ENCODE measurements around the gene STYX.

The STYX gene

DNA sequence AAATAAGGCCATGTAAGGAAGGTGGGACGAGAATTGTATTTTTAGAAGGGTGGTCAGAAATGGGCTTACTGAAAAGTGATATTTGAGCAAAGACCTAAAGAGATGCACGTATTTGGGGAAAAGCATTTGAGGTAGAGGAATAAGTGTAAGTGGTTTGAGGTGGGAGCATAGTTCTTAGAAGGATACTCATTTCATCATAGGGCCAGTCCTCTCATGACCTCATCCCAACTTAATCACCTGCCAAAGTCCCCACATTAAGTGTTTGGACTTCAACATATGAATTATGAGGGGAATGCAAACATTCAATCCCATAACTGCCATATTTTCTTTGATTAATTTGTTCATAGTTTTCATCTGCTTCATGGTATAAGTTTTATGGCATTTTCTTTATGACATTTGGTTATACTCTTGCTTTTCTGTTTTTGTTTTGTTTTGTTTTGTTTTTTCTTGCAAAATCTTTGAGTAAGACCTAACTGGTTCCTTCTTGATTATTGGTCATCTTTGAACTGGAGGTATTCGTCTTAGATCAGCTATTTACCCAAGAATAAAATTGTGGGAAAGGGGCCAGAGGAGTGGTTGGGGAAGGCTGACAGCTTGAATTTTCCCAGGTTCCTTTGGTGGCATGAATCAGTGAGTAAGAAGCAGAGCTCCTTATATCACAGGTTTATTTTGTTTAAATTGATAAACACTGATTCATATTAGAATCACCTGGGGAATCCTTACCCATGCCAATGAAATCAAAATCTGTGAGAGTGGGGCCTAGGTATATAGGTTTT, 37.3 kb downstream of the STYX start:
- 0 out of 2 replicates have a peak, but pooled peaks cover 6% of the 10 kb centered on the region for H3F3A ChIP-seq (ENCODE audit: insufficient read depth, low read length)
- no peak overlapping the region for H3K4me2 ChIP-seq (ENCODE audit: low read length)
- H3K9me3 ChIP-seq (ENCODE audit: low read length) = no peaks in the 10 kb centered on the region
- no peaks in the 10 kb centered on the region for H4K20me1 ChIP-seq (ENCODE audit: insufficient read depth, low read length)
- TF ChIP-seq, protein P1, sequence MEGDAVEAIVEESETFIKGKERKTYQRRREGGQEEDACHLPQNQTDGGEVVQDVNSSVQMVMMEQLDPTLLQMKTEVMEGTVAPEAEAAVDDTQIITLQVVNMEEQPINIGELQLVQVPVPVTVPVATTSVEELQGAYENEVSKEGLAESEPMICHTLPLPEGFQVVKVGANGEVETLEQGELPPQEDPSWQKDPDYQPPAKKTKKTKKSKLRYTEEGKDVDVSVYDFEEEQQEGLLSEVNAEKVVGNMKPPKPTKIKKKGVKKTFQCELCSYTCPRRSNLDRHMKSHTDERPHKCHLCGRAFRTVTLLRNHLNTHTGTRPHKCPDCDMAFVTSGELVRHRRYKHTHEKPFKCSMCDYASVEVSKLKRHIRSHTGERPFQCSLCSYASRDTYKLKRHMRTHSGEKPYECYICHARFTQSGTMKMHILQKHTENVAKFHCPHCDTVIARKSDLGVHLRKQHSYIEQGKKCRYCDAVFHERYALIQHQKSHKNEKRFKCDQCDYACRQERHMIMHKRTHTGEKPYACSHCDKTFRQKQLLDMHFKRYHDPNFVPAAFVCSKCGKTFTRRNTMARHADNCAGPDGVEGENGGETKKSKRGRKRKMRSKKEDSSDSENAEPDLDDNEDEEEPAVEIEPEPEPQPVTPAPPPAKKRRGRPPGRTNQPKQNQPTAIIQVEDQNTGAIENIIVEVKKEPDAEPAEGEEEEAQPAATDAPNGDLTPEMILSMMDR (IDR thresholded peaks at IDR 0.05; ENCODE audit: low read length) = no peak
- TF ChIP-seq EZH2 (IDR thresholded peaks at IDR 0.05; ENCODE audit: borderline replicate concordance, low read length) = no peak
- H3K9me2 ChIP-seq (ENCODE audit: low read depth, low read length) = no peaks in the 10 kb centered on the region
- no peak overlapping the region for H3K9ac ChIP-seq (ENCODE audit: low read length)
- H3K36me3 ChIP-seq (ENCODE audit: insufficient read depth, low read length) = peaks cover 40% of the 10 kb centered on the region
- H3K4me1 ChIP-seq (ENCODE audit: insufficient read depth, low read length, severe bottlenecking) = no peaks in the 10 kb centered on the region
- H3K4me3 ChIP-seq (ENCODE audit: low read depth, low read length, poor library complexity, severe bottlenecking) = no peak overlapping the region
- H3K27ac ChIP-seq (ENCODE audit: low read depth, low read length, poor library complexity, severe bottlenecking) = no peak overlapping the region
- no peaks in the 10 kb centered on the region for H3K27me3 ChIP-seq (ENCODE audit: insufficient read depth, low read length)
- no peaks in the 10 kb centered on the region for H3K79me2 ChIP-seq (ENCODE audit: insufficient read depth, low read length)
- no peak overlapping the region for H2AFZ ChIP-seq (ENCODE audit: low read length)

DNA sequence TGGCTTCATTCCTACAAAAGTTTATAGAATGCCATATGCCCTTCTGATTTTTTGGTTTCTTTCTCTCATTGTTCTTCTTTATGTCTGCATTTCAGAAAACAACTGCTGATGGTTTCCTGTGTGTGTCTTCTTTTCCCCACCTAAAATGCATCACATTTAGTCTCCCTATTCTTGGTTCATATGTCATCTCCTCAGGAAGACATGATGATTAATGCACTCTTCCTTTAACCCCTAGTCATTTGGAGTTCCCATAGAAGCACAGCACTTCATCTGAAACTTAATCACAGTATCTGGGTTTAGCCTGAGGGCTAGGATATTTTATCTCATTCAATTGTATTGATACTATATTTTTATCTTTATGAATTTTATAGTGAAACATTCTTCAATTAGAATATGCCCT, 39.9 kb downstream of the STYX start:
- TF ChIP-seq, protein P1 (IDR thresholded peaks at IDR 0.05; ENCODE audit: low read length) = no peak
- TF ChIP-seq EZH2 (IDR thresholded peaks at IDR 0.05; ENCODE audit: borderline replicate concordance, low read length) = no peak
- Histone ChIP-seq H3K4me1 (ENCODE audit: insufficient read depth, low read length, severe bottlenecking) (no peaks in the 10 kb centered on the region), H3K4me2 (ENCODE audit: low read length) (no peak overlapping the region)

DNA sequence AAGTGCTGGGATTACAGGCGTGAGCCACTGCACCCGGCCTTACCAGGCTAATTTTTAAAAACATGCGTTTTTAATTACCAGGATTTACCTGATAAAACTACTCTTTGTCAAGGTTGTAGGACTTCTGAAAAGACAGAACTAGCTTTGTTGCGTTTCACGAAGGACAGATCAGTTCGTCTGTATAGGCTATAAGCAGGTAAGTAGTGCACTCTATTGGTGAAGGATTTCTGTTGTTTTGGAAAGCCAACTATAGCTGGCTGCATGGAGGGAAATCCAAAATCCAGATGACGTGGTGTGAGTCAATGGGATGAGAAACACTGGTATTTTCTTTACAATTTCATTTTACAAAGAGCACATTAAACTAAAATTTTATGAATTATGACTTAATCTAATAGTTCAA, 46.9 kb downstream of the STYX start:
- Histone ChIP-seq H3K9me2 (ENCODE audit: low read depth, low read length) (no peaks in the 10 kb centered on the region), H3K9ac (ENCODE audit: low read length) (no peak overlapping the region), H3K9me3 (ENCODE audit: low read length) (no peaks in the 10 kb centered on the region)

More for the DNA sequence above, 39.9 kb downstream of the STYX start:
- Histone ChIP-seq H3K27me3 (ENCODE audit: insufficient read depth, low read length) (no peaks in the 10 kb centered on the region), H3F3A (ENCODE audit: insufficient read depth, low read length) (peaks cover 6% of the 10 kb centered on the region; the same call in 1 of the 2 replicates), H2AFZ (ENCODE audit: low read length) (no peak overlapping the region), H3K79me2 (ENCODE audit: insufficient read depth, low read length) (no peaks in the 10 kb centered on the region), H3K36me3 (ENCODE audit: insufficient read depth, low read length) (peaks cover 53% of the 10 kb centered on the region), H3K9me2 (ENCODE audit: low read depth, low read length) (no peaks in the 10 kb centered on the region), H3K27ac (ENCODE audit: low read depth, low read length, poor library complexity, severe bottlenecking) (no peak overlapping the region), H3K9me3 (ENCODE audit: low read length) (no peaks in the 10 kb centered on the region), H3K4me3 (ENCODE audit: low read depth, low read length, poor library complexity, severe bottlenecking) (no peak overlapping the region), H3K9ac (ENCODE audit: low read length) (no peak overlapping the region), H4K20me1 (ENCODE audit: insufficient read depth, low read length) (no peaks in the 10 kb centered on the region)

More for the DNA sequence above, 46.9 kb downstream of the STYX start:
- H3K27ac ChIP-seq (ENCODE audit: low read depth, low read length, poor library complexity, severe bottlenecking) = no peak overlapping the region
- no peaks in the 10 kb centered on the region for H3K27me3 ChIP-seq (ENCODE audit: insufficient read depth, low read length)
- H3K4me3 ChIP-seq (ENCODE audit: low read depth, low read length, poor library complexity, severe bottlenecking) = no peak overlapping the region
- no peaks in the 10 kb centered on the region for H3K79me2 ChIP-seq (ENCODE audit: insufficient read depth, low read length)
- no peaks in the 10 kb centered on the region for H3K4me1 ChIP-seq (ENCODE audit: insufficient read depth, low read length, severe bottlenecking)
- no peaks in the 10 kb centered on the region; the same call in 1 of the 2 replicates for H3F3A ChIP-seq (ENCODE audit: insufficient read depth, low read length)
- no peak overlapping the region for H2AFZ ChIP-seq (ENCODE audit: low read length)
- no peak for TF ChIP-seq EZH2 (IDR thresholded peaks at IDR 0.05; ENCODE audit: borderline replicate concordance, low read length)
- TF ChIP-seq, protein P1 (IDR thresholded peaks at IDR 0.05; ENCODE audit: low read length) = no peak; the same call in 1 of the 2 replicates
- no peak overlapping the region for H3K4me2 ChIP-seq (ENCODE audit: low read length)
- no peaks in the 10 kb centered on the region for H4K20me1 ChIP-seq (ENCODE audit: insufficient read depth, low read length)
- H3K36me3 ChIP-seq (ENCODE audit: insufficient read depth, low read length) = peaks cover 60% of the 10 kb centered on the region; the same call in 1 of the 2 replicates

All from OCI-LY1 (cell line).